K562 (cell line): ENCODE data around the gene MLLT3. TPM values are rescaled to one million over a fixed set of nuclear protein-coding genes. Genes with fewer than 3 reads are reported as not detected.

Experiments
- ATAC-seq: fragments of 200-7000 bp; cut with Tn5 transposase; 3 replicates; pipeline ENCODE4 v1.9.1; 2020; ENCODE audit warnings: moderate library complexity
- BruUV-seq: library from RNA; stranded (reverse); fragments of 400-500 nt; replicated peaks from 2 replicates; lab custom pipeline; 2021; lab: Mats Ljungman, UMichigan
- CTCF ChIA-PET: fragments of 300-600 bp; formaldehyde crosslinking; extraction: SDS; loops from one replicate; lab custom pipeline; 2021; ENCODE audit warnings: low intra/inter-chr PET ratio; lab: Yijun Ruan, JAX
- POLR2A ChIA-PET: fragments of 300-600, 350-650 bp; sonication (Branson Sonifier 250); formaldehyde crosslinking; extraction: SDS; loops from one replicate; lab custom pipeline; 2021; ENCODE audit warnings: antibody characterized with exemption, inconsistent platforms; lab: Yijun Ruan, JAX
- DNase-seq, 4 experiments: peaks; one replicate each; pipeline versions ENCODE4 v3.0.0 to v3.0.0-alpha.2; 2011 to 2018; ENCODE audit warnings: low spot score in 3 of 4, mixed read lengths in 3 of 4; ENCODE audit errors: extremely low read depth in 1 of 4
- FAIRE-seq: peaks from 2 replicates; lab custom pipeline; 2011; peaks lifted over from hg19 to GRCh38; lab: Jason Lieb, UNC
- H2AFZ ChIP-seq: 2 replicates; pipeline ENCODE4 v1.6.0; 2011; ENCODE audit warnings: low read depth, low read length, control low read depth, inconsistent platforms
- H3K27ac ChIP-seq: fragments of 200-600 bp; 3 replicates; pipeline ENCODE4 v1.8.0; 2011; ENCODE audit warnings: low read depth, mild to moderate bottlenecking, control low read depth, inconsistent platforms, low read length, moderate library complexity, mixed read lengths; ENCODE audit errors: extremely low read depth
- H3K27me3 ChIP-seq, 2 experiments: fragments of 300-600 bp in 1 of 2; 2 replicates in 1 of 2; 3 replicates in 1 of 2; pipeline versions ENCODE4 v1.6.0 to v1.8.0; 2011; ENCODE audit warnings: inconsistent platforms in 2 of 2, low read length in 2 of 2, mild to moderate bottlenecking in 1 of 2, mixed read lengths in 1 of 2, moderate library complexity in 1 of 2; ENCODE audit not compliant: control insufficient read depth in 2 of 2, insufficient read depth in 2 of 2
- H3K36me3 ChIP-seq: fragments of 300-600 bp; 3 replicates; pipeline ENCODE4 v1.8.0; 2011; ENCODE audit warnings: mild to moderate bottlenecking, low read length, inconsistent platforms; ENCODE audit not compliant: control insufficient read depth, insufficient read depth
- H3K4me1 ChIP-seq, 2 experiments: fragments of 200-600 bp in 1 of 2; replicated peaks in 1 of 2; 2 replicates in 1 of 2; 3 replicates in 1 of 2; pipeline versions ENCODE4 v1.5.1 to v1.8.0; 2011; ENCODE audit warnings: inconsistent platforms in 2 of 2, low read length in 2 of 2, mild to moderate bottlenecking in 1 of 2, mixed read lengths in 1 of 2, moderate library complexity in 1 of 2; ENCODE audit not compliant: control insufficient read depth in 2 of 2, insufficient read depth in 2 of 2
- H3K4me2 ChIP-seq: 2 replicates; pipeline ENCODE4 v1.6.1; 2011; ENCODE audit warnings: low read length, control low read depth, inconsistent platforms, mixed read lengths; ENCODE audit not compliant: insufficient read depth
- H3K4me3 ChIP-seq: fragments of 200-600 bp; sonication (generic), shearing (Covaris generic); 2 replicates; pipeline ENCODE4 v1.5.1; 2016; ENCODE audit warnings: control low read depth, inconsistent platforms
- H3K79me2 ChIP-seq: fragments of 200-600 bp; 3 replicates; pipeline ENCODE4 v1.8.0; 2011; ENCODE audit warnings: low read length, inconsistent platforms; ENCODE audit not compliant: control insufficient read depth, insufficient read depth
- H3K9ac ChIP-seq, 2 experiments: 2 replicates each; pipeline versions ENCODE4 v1.6.0 to v1.6.1; 2011; ENCODE audit warnings: low read depth in 2 of 2, low read length in 2 of 2, control low read depth in 1 of 2, inconsistent platforms in 1 of 2, mild to moderate bottlenecking in 1 of 2, mixed read lengths in 1 of 2; ENCODE audit not compliant: insufficient read depth in 1 of 2
- H3K9me1 ChIP-seq: one replicate; pipeline ENCODE4 v1.6.0; 2011; ENCODE audit warnings: inconsistent platforms, mild to moderate bottlenecking, low read length, moderate library complexity; ENCODE audit not compliant: control insufficient read depth, insufficient read depth
- H3K9me3 ChIP-seq: replicated peaks from 2 replicates; pipeline ENCODE4 v1.5.1; 2011; ENCODE audit warnings: low read depth, low read length, inconsistent platforms; ENCODE audit not compliant: control insufficient read depth, insufficient read depth
- H4K20me1 ChIP-seq: replicated peaks from 2 replicates; pipeline ENCODE4 v1.6.1; 2011; ENCODE audit warnings: low read length, inconsistent platforms, mixed read lengths; ENCODE audit not compliant: control insufficient read depth, insufficient read depth
- ETV6 ChIP-seq, 3 experiments: fragments of 150-350 bp in 1 of 3; sonication (generic) in 1 of 3; formaldehyde crosslinking in 1 of 3; IDR thresholded peaks; 2 replicates each; pipeline versions ENCODE4 v1.6.1 to v1.8.0; 2014 to 2022; ENCODE audit warnings: borderline replicate concordance in 2 of 3, low read depth in 2 of 3, antibody characterized with exemption in 1 of 3, low read length in 1 of 3, mild to moderate bottlenecking in 1 of 3, missing genetic modification reagents in 1 of 3
- MIER1 ChIP-seq: fragments of 450-650 bp; IDR thresholded peaks from 2 replicates; pipeline ENCODE4 v1.6.1; 2016; ENCODE audit warnings: antibody characterized with exemption, mild to moderate bottlenecking, low read depth
- ZNF124 ChIP-seq: sonication (generic); formaldehyde crosslinking; IDR thresholded peaks from 2 replicates; pipeline ENCODE4 v1.8.1; 2022; ENCODE audit warnings: missing genetic modification reagents
- ZNF707 ChIP-seq: fragments of 250-450 bp; sonication (Bioruptor Pico); conservative IDR thresholded peaks from 2 replicates; pipeline ENCODE4 v1.8.0; 2022; ENCODE audit warnings: inconsistent platforms, mild to moderate bottlenecking, moderate library complexity
- WGBS: fragments of 100-300 bp; shearing (Covaris generic); methylation state at CpG from one replicate; pipeline ENCODE4 v1.1.6; 2016; ENCODE audit warnings: low coverage, mixed read lengths; ENCODE audit not compliant: insufficient coverage; ENCODE audit errors: missing lambda C conversion rate; 5-methylcytosine and 5-hydroxymethylcytosine counted together
- in situ Hi-C: fragments of 300-500 bp; cut with MboI; formaldehyde crosslinking; loops from 4 replicates; pipeline ENCODE4 v1.15.0; 2018; ENCODE audit warnings: inconsistent platforms, mixed read lengths
- intact Hi-C: fragments of 100-400 bp; cut with micrococcal nuclease; formaldehyde crosslinking; loops from 2 replicates; pipeline ENCODE4 v1.14.2; 2022
- polyA plus RNA-seq, 8 experiments: library from polyadenylated mRNA; depleted of rRNA in 4 of 8; stranded (reverse) in 5 of 8; unstranded in 3 of 8; fragments of >200 nt; fragmentation: Nextera tagmentation in 2 of 8; fragmentation: Illumina TruSeq in 1 of 8; extraction: Ambion mirVana in 2 of 8; extraction: Trizol in 1 of 8; gene quantifications; 2 replicates each; pipeline versions ENCODE4 v1.2.1 to v1.2.3, GENCODE V29; 2011 to 2014; ENCODE audit warnings: inconsistent platforms in 1 of 8, missing spikeins in 1 of 8
- total RNA-seq, 7 experiments: library from RNA; depleted of rRNA in 6 of 7; stranded (reverse); fragments of >200 nt in 6 of 7; fragmentation: Illumina TruSeq in 2 of 7; extraction: Trizol in 2 of 7; gene quantifications; 2 replicates each; pipeline versions ENCODE4 v1.2.1 to v1.2.3, GENCODE V29; 2011 to 2021; ENCODE audit warnings: low replicate concordance in 1 of 7
- TF ChIP-seq, protein P1 (sequence below): IDR thresholded peaks from 2 replicates; pipeline ENCODE4 v1.6.1; 2012; ENCODE audit warnings: low read depth, low read length, improper control_type of control experiment, borderline replicate concordance
- TF ChIP-seq, protein P2 (sequence below): sonication (generic); formaldehyde crosslinking; IDR thresholded peaks from 2 replicates; pipeline ENCODE4 v1.4.0; 2020; ENCODE audit warnings: mild to moderate bottlenecking, missing genetic modification reagents
- TF ChIP-seq, protein P3 (sequence below), 2 experiments: fragments of 450-650 bp; formaldehyde crosslinking in 1 of 2; IDR thresholded peaks; 2 replicates each; pipeline versions ENCODE4 v1.4.0 to v1.6.1; 2014 to 2020; ENCODE audit warnings: mild to moderate bottlenecking in 2 of 2, borderline replicate concordance in 1 of 2, low read depth in 1 of 2

The MLLT3 gene
- total and polyA plus RNA-seq, 9 of the 15 experiments (the other 6 are each of a cell fraction or from before 2014, with no cell fraction given), result 0.07 to 0.42 (median 0.22) TPM; not detected in 4

DNA sequence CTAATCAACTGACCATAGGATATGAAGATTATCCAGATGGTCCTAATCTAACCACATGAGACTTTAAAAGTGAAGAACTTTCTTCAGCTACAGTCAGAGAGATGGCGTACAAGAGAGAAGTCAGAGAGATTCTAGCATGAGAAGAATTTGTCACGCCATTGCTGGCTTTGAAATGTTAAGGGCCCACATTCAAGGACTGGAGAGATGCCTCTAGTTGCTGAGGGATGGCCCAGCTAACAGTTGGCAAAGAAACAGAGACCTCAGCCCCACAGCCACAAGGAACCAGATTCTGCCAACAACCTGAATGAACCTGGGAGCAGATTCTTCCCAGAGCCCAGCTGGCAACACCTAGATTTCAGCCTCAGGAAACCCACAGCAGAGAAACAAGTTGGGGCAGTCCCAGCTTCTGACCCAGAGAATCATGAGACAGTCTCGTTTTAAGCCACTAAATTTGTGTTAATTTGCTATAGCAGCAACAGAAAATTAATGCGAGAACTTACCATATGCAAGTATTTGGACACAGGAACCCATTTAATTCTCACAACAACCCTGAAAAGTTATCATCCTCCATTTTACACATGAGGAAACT is 132.0 kb downstream of the MLLT3 start (continued):
- TF ChIP-seq, protein P1, sequence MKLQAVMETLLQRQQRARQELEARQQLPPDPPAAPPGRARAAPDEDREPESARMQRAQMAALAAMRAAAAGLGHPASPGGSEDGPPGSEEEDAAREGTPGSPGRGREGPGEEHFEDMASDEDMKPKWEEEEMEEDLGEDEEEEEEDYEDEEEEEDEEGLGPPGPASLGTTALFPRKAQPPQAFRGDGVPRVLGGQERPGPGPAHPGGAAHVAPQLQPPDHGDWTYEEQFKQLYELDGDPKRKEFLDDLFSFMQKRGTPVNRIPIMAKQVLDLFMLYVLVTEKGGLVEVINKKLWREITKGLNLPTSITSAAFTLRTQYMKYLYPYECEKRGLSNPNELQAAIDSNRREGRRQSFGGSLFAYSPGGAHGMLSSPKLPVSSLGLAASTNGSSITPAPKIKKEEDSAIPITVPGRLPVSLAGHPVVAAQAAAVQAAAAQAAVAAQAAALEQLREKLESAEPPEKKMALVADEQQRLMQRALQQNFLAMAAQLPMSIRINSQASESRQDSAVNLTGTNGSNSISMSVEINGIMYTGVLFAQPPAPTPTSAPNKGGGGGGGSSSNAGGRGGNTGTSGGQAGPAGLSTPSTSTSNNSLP, result no peak
- TF ChIP-seq, protein P2, sequence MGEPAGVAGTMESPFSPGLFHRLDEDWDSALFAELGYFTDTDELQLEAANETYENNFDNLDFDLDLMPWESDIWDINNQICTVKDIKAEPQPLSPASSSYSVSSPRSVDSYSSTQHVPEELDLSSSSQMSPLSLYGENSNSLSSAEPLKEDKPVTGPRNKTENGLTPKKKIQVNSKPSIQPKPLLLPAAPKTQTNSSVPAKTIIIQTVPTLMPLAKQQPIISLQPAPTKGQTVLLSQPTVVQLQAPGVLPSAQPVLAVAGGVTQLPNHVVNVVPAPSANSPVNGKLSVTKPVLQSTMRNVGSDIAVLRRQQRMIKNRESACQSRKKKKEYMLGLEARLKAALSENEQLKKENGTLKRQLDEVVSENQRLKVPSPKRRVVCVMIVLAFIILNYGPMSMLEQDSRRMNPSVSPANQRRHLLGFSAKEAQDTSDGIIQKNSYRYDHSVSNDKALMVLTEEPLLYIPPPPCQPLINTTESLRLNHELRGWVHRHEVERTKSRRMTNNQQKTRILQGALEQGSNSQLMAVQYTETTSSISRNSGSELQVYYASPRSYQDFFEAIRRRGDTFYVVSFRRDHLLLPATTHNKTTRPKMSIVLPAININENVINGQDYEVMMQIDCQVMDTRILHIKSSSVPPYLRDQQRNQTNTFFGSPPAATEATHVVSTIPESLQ, result no peak
- TF ChIP-seq ZNF707 (CRISPR knock-in tag), result no peak

DNA sequence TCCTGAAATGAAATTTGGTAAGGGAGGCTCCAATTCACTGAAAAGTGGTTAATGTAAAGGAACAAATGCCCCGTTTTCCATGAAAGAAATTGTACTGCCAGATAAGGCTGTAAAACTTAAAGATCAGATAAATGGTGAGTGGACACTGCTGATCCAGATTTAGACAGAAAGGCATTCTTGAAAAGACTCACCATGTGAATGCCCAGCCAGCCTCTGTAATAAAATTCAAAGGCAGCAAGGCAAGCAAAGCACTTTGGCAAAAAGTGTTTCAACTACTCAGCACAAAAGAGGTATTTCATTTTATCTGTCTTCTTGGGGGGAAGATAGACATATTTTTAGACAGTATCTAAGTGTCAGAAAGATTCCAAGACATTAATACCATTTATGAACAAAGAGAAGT is 133.6 kb downstream of the MLLT3 start:
- WGBS, result 0% methylated on average over 1 of the region's 1 CpG
- Histone ChIP-seq H3K36me3 (no peaks in the 10 kb centered on the region), H3K9ac (no peak overlapping the region), H3K27ac (no peak overlapping the region), H3K79me2 (no peaks in the 10 kb centered on the region), H3K9me3 (no peaks in the 10 kb centered on the region), H2AFZ (no peak overlapping the region), H4K20me1 (no peaks in the 10 kb centered on the region), H3K9me1 (no peaks in the 10 kb centered on the region), H3K27me3 (no peaks in the 10 kb centered on the region), H3K4me3 (no peak overlapping the region), H3K4me1 (no peaks in the 10 kb centered on the region), H3K4me2 (no peak overlapping the region)
- DNase-seq (no peak), FAIRE-seq (no peak), ATAC-seq (no peak)
- no TSS peak for BruUV-seq
- in situ Hi-C loops, result no loop called here
- ChIA-PET CTCF (no interaction called here), POLR2A (no interaction called here)
- TF ChIP-seq ZNF124 (CRISPR knock-in tag) (no peak), MIER1 (no peak), ETV6 (IDR thresholded peaks at IDR 0.05; ENCODE audit: borderline replicate concordance in 1 of 2, low read depth in 2 of 2, low read length in 1 of 2) (no peak), ETV6 (CRISPR knock-in tag; IDR thresholded peaks at IDR 0.05; ENCODE audit: borderline replicate concordance) (no peak)
- TF ChIP-seq, protein P3, sequence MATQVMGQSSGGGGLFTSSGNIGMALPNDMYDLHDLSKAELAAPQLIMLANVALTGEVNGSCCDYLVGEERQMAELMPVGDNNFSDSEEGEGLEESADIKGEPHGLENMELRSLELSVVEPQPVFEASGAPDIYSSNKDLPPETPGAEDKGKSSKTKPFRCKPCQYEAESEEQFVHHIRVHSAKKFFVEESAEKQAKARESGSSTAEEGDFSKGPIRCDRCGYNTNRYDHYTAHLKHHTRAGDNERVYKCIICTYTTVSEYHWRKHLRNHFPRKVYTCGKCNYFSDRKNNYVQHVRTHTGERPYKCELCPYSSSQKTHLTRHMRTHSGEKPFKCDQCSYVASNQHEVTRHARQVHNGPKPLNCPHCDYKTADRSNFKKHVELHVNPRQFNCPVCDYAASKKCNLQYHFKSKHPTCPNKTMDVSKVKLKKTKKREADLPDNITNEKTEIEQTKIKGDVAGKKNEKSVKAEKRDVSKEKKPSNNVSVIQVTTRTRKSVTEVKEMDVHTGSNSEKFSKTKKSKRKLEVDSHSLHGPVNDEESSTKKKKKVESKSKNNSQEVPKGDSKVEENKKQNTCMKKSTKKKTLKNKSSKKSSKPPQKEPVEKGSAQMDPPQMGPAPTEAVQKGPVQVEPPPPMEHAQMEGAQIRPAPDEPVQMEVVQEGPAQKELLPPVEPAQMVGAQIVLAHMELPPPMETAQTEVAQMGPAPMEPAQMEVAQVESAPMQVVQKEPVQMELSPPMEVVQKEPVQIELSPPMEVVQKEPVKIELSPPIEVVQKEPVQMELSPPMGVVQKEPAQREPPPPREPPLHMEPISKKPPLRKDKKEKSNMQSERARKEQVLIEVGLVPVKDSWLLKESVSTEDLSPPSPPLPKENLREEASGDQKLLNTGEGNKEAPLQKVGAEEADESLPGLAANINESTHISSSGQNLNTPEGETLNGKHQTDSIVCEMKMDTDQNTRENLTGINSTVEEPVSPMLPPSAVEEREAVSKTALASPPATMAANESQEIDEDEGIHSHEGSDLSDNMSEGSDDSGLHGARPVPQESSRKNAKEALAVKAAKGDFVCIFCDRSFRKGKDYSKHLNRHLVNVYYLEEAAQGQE (IDR thresholded peaks at IDR 0.05; ENCODE audit: borderline replicate concordance), result no peak
- TF ChIP-seq, protein P3 (CRISPR knock-in tag; IDR thresholded peaks at IDR 0.05; ENCODE audit: low read depth), result no peak
- intact Hi-C loops, result no loop called here
